SW480 (cell line): Measurements from ENCODE around the gene VENTX.
A peak's percentile ranks its signal among the peaks of the same experiment; 100 is the strongest.

ENCODE experiments used
- DNase-seq: peaks from one replicate; pipeline ENCODE4 v3.0.0-alpha.2; 2016; ENCODE audit warnings: low spot score

The VENTX gene

DNA sequence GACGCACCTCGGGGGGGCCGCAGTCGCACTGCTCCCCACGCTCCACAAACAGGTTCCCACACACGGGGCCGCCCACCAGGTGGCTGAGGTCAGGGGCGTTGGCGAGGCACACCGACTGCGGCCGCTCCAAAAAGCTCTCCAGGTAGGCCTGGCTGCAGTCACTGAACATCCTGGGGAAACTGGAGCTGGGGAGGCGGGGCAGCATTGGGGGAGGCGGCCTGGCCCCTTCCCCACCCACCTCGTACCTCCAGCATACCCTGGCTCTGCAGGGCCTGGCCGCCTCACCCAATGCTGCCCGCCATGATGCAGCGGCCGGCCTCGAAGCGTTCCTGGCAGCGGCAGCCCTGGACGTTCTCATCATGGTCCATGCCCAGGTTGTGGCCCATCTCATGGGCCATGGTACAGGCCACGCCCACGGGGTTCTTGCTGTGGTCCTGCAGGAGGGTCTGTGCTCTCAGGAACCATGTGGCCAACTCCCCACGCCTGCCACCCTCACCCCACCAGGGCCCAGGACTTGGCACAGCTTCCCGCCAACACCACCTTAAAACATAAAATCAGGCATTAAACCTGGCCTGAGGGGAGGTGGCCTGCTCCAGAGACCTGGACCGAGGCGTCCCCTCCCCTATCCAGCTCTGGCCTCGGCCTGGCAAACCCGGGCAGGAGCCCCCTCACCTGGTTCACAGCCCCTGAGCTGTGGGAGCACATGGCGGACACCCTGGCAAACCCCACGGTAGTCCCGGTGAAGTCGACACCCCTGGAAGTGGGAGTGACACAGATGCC is 34.1 kb downstream of the VENTX start:
- DNase-seq, result no peak

DNA sequence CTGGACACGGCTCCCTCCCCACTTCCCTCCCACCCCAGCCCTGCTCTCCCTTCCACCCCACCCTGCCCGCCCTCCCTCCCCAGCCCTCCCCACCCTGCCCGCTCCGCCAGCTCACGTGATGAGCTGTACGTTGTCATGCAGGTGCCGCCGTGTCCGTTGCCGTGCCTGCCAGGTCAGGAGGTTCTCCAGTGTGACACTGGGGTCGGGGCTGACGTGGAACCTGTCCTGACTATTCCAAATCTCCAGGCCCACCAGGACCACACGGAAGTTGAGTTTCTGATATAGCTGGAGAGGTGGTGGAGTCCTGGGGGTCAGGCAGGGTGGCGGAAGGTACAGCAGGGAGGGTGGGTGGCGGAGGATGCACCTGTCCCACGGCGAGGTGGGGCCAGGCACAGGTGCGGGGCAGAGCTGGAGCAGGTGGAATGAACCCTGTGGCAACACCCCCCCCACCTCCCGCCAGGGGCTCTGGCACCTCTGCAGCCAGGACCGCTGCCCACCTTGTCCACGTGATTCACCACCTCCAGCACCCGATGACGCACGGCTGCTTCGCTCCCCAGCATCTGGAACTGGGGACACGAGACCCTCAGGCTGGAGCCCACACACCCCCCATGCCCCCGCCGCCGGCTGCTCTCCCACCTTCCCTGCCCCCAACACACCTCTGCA is 34.8 kb downstream of the VENTX start:
- DNase-seq, result no peak

DNA sequence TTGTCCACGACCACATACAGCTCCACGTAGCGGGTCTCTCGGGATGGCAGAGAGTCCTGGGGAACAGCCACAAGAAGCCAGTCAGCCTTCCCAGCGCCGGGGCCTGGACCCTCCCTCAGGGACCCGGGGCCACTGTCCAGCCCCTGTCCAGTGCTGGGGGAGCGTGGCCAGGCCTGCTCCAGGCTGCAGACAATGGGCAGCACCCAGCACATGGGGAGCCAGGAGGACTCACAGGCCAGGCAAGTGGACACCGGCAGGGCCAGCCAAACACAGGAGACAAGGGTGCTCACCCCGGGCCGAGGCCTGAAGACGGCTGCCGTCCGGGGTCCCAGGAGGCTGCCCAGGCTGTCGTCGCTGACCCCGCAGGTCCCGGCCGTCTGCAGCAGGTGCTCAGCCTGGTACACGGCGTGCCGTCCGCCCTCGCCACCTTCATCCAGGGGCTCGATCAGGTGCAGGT is 35.3 kb downstream of the VENTX start:
- no peak for DNase-seq

DNA sequence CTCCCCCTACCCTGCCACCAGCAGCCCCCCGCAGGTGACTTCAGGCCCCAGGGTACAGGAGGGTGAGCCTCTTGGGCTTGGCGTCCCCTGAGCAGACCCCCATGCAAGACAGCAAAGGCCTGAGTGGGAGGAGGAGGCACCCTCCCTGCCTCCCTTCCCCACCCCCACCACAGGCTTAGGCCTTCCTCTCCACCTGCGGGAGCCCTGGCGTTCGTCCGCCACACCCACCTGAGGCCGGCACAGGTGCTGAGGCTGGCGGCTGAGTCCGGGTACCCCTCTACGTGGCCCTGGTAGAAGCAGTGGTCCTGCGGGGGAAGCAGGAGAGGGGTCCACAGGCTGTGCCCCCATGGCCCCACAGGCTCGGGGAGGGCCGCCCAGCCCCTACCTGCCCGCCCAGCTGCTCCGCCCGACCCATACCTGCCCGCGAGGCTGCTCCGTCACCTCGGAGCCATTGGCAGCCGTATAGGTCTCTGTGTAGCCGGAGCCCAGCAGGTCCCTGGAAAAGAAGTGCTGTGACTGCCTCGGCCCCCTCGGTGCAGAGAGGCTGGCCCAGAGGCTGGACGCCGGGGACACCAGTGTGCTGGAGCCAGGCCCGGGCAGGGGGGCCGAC is 36.0 kb downstream of the VENTX start:
- DNase-seq, result no peak

DNA sequence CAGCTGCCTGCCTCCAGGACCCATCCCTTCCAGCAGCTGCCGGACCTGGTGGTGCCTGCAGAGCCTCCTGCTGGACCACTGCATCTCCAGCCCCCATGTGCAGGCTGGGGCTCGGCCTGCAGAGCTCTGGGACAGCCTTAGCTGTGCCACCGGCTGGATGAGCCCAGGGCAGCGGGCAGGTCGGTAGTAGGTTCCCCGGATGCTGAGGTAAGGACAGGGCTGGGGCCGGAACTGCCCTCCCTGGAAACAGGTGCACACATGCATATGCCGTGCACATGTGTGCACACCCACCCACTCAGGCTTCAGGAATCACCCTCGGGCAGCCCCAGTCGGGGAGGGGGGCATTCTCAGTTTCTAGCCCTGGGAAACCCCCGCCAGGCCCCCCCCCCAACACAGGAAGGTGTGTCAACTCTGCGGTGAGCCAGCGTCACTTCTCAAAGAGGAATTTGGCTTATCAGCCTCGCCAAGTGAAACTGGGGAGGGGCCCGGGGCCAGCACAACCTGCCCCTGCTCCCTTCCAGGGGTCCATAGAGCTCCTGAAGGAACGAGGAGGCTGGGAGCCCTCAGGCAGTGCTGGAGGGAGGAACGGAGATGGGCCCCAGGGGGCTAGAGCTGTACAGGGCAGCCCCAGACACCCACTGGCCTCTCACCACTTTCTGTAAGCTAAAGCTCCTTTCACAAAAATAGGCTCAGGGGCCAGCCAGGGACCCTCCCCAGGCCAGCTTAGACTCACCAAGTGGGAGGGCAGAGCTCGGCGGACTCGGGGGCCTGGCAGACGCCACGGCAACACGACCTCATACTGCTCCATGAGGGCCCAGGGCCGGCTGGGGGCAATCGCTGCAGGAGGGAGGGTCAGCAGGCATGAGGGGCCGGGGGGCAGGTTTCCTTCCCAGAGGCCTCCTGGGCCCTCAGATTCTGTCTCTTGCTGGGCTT is 37.4 kb downstream of the VENTX start:
- DNase-seq, result peak; percentile 18

DNA sequence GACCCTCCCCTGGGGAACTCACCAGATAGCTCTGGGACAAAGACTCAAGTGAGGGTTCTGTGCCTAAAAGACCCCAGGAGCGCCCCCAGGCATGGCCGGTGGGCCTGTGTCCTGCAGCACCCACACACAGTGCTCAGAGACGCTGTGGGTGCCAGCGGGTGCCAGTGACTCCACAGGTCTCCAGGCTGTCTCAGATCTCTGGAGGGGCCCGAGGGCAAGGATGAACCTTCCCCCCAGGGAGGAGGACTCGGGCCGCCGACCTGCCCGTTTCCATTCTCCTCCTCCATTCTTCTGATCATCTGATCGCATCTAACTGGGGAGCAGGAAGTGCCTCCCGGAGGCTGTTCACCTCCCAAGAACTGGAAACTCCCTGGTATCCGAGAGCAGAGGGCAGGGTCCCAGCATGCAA is 38.0 kb downstream of the VENTX start:
- no peak for DNase-seq

DNA sequence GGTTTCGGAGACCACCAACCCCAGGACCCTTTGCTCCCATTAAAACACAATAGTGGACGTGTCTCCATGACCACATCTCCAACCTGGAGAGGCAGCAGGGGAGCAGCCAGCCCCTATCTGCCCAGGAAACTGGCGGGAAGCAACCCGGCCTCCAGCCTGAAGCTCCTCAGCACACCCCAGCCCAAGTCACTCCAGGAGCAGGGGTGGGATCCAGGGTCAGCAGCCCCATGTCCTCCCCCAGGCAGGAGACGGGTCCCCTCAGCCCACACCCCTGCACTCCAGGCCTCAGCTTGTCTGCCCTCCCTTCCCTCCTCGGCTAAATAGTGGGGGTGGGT is 38.4 kb downstream of the VENTX start:
- DNase-seq, result no peak

DNA sequence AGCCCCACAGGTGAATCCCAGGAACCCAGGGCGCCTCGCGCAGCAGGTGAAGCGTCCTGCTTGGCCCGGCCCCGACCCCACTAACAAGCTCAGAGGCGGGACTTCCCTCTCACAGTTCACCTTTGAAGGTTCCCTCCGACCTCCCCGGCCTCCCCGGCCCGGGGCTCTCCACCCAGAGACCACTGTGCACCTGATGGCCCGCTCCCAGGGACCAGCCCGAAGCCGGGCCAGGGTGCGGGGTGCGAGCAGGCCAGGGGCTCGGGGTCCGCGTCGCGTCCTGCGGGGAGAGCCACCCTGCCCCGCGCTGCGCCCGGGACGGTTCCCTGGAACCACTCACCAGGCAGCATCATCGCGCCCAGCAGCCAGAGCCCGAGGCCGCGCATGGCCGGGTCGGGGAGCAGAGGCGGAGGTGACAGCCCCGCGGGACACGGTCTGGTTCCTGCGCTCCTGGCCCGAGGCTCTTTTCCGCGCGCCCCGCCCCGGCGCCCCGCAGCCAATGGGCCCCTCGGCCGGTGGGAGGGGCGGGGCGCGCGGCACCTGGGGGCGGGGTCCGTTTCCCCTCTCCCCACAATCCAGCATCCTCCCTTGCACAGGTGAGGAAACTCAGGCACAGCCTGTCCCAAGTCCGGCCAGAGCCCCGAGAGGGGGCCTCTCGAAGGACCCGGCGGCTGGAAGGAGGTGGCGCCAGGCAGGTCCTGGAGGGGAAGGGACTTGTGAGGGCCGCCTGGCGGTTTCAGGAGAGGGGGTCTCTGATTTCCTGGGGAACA is 39.0 kb downstream of the VENTX start, which contains the start of gene ADAM8:
Gene ADAM8 (minus strand): TSS at position 434 of the 767 bp plus-strand sequence. CDS start 51 bp downstream, at position 383.
- no peak for DNase-seq

DNA sequence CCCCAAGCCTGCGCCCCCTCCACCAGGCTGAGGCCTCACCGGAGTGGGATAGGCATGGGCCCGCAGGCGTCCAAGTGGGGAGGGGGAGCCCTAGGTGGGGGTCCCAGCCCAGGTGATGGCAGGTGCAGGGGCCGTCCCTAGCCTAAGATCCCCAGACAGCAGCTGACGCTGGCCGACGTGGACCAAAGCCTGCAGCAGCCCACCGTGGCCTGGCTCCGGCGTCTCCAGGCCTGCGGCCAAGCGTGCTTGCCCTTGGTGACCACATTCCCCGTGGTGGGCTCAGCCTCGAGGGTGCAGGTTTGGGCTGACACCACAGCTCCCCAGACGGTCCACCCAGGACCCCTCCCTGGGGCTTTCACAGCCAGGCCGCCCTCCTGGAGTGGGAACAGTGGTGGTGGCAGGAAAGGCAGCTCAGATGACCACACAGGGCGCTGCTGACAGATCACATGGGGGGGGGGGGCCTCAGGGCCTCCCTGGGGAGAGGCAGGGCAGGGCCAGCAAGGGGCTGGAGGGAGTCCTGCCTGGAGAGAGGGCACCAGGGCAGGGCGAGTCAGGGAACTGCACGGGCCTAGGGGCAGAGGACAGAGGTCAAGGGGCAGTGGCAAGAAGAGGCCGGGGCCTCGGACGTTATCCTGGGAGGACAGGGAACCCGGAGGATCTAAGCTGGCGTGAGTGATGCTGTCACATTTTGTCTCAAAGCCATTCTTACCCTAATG is 39.8 kb downstream of the VENTX start:
- DNase-seq, result no peak

DNA sequence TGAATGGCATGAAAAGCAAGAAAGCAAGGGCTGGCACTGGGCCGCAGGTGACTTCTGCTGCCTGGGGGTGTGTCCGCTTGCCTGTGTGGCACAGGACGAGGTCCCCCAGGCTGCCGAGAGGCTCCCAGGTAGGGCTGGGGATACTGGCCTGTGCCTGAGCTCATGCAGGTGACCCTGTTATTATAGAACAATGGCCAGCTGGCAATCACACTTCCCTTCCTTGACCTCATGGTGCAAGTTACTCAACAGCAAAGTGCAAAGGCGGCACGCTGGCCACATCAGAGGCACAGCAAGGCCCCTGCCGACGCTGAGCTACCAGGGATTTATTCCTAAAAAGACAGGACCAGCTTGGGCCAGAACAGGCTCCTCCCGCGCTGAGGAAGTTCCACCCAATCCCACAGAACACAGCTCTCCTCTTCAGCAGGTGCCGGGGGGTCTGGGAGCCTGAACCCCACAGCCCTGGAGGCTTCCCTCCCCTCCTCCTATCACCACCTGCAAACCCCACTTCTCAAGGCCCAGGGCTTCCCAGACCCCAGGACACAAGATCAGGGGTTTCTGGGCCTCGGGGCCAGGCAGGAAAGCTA is 40.4 kb downstream of the VENTX start:
- DNase-seq, result peak; percentile 55

DNA sequence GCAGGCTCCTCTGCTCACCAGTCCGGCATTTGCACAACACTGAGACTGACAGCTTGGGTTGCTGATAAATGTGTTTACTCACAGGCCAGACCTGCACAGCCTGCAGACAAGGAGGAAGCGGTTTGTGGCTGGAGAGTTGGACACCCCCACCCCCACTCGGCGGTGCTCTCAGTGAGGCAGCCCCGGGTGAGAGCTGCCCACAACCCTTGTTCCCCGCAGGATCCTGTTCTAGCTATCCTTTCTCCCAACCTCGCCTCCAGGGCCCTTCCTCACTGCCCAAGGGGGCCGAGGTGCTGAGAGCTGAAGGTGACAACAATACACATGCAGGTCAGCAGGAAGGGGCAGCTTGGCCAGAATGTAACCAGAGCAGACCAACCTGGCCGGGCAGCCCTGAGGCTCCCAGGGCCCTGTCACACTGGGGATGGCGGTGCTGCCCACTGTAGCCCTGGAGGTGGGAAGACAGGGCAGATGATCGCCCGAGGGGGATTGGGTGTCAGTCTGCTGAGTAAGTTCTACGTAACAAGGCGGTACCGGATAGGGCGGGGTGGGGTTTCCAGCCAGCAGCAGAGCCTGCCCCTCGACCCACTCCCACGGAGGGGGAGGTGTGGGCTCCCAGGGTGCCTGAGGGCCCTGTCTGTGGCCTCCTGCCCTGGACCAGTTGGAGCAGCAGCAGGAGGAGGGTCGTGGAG is 41.1 kb downstream of the VENTX start:
- DNase-seq, result peak; percentile 78

DNA sequence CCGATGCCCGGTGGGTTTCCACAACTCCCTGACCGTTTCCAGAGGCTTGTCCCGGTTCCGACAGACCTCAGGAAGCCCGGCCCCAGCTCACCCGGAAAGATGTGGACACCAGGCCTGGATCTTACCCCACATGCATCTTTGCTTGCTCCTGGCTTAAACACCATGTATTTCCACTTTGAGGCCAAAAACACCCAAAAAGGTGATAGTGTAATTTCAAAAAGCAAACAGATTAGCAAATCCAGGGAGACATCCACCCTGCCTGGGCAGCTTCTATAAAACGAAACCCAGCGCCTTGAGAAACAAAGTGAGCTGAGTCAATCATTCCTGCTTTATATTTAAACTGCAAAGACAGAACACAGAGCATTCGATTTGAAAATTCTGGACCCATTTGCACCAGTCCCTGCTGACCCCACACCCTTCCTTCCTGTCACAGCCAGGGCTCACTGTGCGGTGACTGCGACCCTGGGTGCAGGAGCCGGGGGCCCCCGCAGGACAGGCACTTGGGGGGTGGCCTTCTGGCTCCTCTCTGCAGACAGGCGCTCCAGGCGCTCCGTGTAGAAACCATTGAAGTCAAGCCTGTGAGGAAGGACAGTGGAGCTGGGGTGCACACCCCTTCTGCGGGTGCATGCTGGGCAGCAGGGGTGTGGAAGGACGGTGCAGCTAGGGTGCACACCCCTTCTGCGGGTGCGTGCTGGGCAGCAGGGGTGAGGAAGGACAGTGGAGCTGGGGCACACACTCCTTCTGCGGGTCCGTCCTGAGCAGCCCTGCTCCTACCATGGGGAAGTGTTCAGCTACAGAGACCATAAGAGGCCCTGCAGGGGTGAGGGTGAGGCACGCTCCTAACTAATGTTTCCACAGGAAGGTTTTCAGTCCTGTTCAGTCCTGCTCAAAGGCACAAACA is 41.9 kb downstream of the VENTX start:
- no peak for DNase-seq

DNA sequence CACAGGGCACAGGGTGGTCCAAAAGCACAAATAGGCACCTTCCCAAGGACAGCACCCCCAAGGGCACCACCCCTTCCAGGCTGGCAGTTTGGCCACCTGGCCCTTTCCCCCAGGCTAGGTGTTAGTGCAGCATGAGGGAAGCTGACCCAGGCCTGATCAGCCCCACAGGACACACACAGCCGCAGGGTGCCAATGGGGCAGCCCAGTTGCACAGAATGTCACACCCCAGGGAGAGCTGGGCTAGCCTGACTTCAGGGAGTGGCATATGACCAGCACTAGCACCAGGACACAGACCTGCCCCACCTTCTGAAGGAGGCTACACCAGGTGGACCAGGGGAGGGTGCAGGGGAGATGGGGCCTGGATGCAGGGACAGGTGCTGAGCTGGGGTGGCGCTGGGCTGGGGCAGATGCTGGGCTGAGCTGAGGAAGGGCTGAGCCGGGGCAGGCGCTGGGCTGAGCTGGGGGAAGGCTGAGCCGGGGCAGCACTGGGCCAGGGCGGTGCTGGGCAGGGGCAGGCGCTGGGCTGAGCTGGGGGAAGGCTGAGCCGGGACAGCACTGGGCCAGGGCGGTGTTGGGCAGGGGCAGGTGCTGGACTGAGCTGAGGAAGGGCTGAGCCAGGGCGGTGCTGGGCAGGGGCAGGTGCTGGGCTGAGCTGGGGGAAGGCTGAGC is 42.9 kb downstream of the VENTX start:
- DNase-seq, result no peak

DNA sequence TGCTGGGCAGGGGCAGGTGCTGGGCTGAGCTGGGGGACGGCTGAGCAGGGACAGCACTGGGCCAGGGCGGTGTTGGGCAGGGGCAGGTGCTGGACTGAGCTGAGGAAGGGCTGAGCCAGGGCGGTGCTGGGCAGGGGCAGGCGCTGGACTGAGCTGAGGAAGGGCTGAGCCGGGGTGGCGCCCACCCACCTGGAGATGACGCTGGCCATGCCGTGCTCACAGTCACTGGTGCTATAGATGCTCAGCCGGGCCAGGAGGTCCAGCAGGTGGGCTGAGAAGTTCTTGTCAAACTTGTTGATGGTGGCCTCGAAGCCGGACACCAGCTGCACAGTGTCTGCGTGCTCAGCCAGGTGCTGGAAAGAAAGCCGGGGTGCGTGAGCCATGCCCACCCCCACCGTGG is 43.4 kb downstream of the VENTX start:
- no peak for DNase-seq

DNA sequence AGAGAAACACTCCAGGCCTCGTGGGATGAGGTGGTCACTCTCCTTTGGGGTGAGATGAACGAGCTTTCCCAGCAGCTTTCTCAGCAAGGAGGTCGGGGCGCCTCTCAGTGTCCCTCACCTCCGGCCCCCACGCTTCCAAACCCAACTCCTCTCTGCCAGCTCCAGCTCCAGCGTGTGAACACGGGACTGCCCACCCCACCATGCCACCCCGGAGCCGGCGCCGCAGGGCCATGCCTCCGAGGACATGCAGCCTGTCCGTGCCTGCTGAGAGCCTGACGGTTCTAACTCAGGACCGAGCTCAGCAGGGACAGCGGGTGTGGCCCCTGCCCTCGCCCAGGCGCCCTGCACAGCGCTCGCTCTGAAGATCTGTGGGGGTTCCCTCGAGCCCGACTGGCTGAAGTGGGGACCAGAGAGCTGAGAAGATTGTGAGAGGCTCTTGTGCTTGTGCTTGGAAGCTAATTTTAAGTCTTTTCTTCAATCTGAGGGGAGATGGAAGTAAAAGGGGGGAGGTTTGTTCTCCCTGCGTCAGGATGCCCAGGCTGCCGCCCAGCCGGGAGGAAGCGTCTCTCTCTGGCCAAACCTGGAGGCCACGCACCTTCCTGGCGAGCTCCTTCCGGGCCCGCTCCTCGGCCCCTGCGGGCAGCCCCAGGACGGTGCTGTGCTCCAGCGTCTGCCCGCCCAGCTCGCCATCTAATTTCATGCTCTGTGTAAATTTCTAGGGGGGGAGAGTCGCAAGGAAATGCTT is 44.1 kb downstream of the VENTX start:
- DNase-seq, result no peak

DNA sequence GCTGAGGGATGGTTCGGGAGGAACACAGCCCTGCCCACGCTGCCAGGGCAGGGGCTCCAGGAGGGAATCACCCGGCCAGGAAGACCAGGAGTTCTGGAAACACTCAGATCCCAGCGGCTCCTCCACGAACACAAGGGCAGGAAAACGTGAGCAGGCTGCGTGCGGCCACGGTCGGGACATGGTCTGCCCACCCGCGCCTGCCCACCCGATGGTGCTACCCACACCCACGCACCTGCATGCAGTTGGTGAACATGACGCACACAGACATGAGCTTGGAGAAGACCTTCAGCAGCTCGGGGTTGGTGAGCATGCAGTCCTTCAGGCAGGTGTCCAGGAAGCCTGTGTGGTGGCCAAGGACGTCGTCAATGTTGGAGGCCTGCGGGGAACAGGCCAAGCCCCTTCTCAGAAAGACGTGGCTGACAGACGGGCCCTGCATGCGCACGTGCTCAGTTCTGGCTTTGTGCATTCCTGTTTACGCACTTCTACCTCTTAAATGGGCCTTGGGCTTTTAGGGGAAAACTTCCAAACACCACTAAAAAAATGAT is 45.3 kb downstream of the VENTX start:
- no peak for DNase-seq

DNA sequence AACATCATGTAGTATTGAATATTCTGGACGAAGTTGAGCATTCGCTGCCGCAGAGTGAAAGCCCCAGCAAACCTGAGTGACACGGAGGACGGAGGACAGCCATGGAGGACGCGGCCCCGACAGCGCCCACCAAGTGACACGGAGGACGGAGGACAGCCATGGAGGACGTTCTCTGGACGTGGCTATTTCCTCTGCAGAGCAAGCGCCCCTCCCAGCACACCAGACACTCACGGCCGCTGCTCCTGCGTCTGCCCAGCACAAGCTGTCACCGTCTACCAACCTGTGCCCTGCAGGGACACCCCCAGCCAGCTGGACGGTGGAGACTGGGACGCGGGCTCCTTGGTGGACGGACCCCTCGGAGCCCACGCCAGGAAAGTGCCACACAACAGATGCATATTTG is 46.3 kb downstream of the VENTX start:
- no peak for DNase-seq
